Measurements from ENCODE around the gene SLC9A9.

- TF ChIP-seq CTCF (IDR thresholded peaks at IDR 0.05) (no peak), POLR2A (IDR thresholded peaks at IDR 0.05) (no peak), EP300 (IDR thresholded peaks at IDR 0.05) (no peak)
Measured at GRCh38 chr3:143809121-143809621, 39.1 kb downstream of the SLC9A9 start.

All from gastroesophageal sphincter (tissue), 3 donors.